A673 (cell line): ENCODE results near the gene STARD10.

Source experiments
- CTCF ChIP-seq: fragments of 300-800, 200-600 bp; sonication (generic); conservative IDR thresholded peaks from 2 replicates; pipeline ENCODE4 v1.5.1; 2017; ENCODE audit warnings: low read depth, mild to moderate bottlenecking, antibody characterized with exemption, low read length, moderate library complexity, mixed read lengths
- EZH2 ChIP-seq: fragments of 200-600 bp; sonication (generic); IDR thresholded peaks from 2 replicates; pipeline ENCODE4 v1.6.1; 2017; ENCODE audit warnings: borderline replicate concordance, low read depth, mild to moderate bottlenecking, mixed read lengths, antibody characterized with exemption, low read length; ENCODE audit not compliant: poor library complexity, severe bottlenecking

- no peak for TF ChIP-seq CTCF
- no peak for TF ChIP-seq EZH2
These were observed 11.5 kb downstream of the STARD10 start for GRCh38 chr11:72782081-72782920.
